HEK293 (cell line): ENCODE results near the gene KRT73.

Experiments used
- CTCF ChIP-seq: fragments of 450-650 bp; formaldehyde crosslinking; IDR thresholded peaks from 2 replicates; pipeline ENCODE4 v1.5.1; 2016; ENCODE audit warnings: missing biosample characterization, missing genetic modification characterization
- ELK4 ChIP-seq: IDR thresholded peaks from 2 replicates; pipeline ENCODE4 v1.6.1; 2011; ENCODE audit warnings: mild to moderate bottlenecking, low read depth, low read length, borderline replicate concordance
- HIC1 ChIP-seq: fragments of 450-650 bp; formaldehyde crosslinking; IDR thresholded peaks from 2 replicates; pipeline ENCODE4 v1.5.1; 2016; ENCODE audit warnings: missing biosample characterization, missing genetic modification characterization
- REST ChIP-seq: fragments of 450-650 bp; formaldehyde crosslinking; IDR thresholded peaks from 2 replicates; pipeline ENCODE4 v1.5.1; 2016; ENCODE audit warnings: missing biosample characterization, missing genetic modification characterization
- YY1 ChIP-seq: fragments of 450-650 bp; formaldehyde crosslinking; IDR thresholded peaks from 2 replicates; pipeline ENCODE4 v1.5.1; 2018; ENCODE audit warnings: missing biosample characterization, missing genetic modification characterization
- ZBTB11 ChIP-seq: fragments of 450-650 bp; formaldehyde crosslinking; conservative IDR thresholded peaks from 2 replicates; pipeline ENCODE4 v1.5.1; 2016; ENCODE audit warnings: low read depth, missing biosample characterization, missing genetic modification characterization
- ZNF174 ChIP-seq: fragments of 450-650 bp; formaldehyde crosslinking; IDR thresholded peaks from 2 replicates; pipeline ENCODE4 v1.5.0; 2017; ENCODE audit warnings: missing biosample characterization, mild to moderate bottlenecking, missing genetic modification characterization
- ZNF184 ChIP-seq: fragments of 450-650 bp; IDR thresholded peaks from 2 replicates; pipeline ENCODE4 v1.5.1; 2018; ENCODE audit warnings: missing biosample characterization, mild to moderate bottlenecking, missing genetic modification characterization
- ZNF362 ChIP-seq: fragments of 450-650 bp; formaldehyde crosslinking; IDR thresholded peaks from 2 replicates; pipeline ENCODE4 v1.5.1; 2016; ENCODE audit warnings: missing biosample characterization, missing genetic modification characterization
- ZNF513 ChIP-seq: fragments of 450-650 bp; IDR thresholded peaks from 2 replicates; pipeline ENCODE4 v1.5.1; 2018; ENCODE audit warnings: missing biosample characterization, missing genetic modification characterization
- ZNF514 ChIP-seq: fragments of 450-650 bp; formaldehyde crosslinking; IDR thresholded peaks from 2 replicates; pipeline ENCODE4 v1.5.1; 2016; ENCODE audit warnings: missing biosample characterization, missing genetic modification characterization
- ZNF561 ChIP-seq: fragments of 450-650 bp; IDR thresholded peaks from 2 replicates; pipeline ENCODE4 v1.5.1; 2018; ENCODE audit warnings: missing biosample characterization, missing genetic modification characterization, borderline replicate concordance

- TF ChIP-seq CTCF (tag by site-specific recombination) = no peak
- TF ChIP-seq REST = no peak
- TF ChIP-seq ZBTB11 (tag by site-specific recombination) = no peak
- TF ChIP-seq YY1 = no peak
- no peak for TF ChIP-seq ZNF184 (tag by site-specific recombination)
- TF ChIP-seq ZNF174 (tag by site-specific recombination) = no peak
- TF ChIP-seq ZNF514 = no peak
- TF ChIP-seq ZNF561 = no peak
- no peak for TF ChIP-seq ZNF513 (tag by site-specific recombination)
- no peak for TF ChIP-seq ZNF362 (tag by site-specific recombination)
- no peak for TF ChIP-seq ELK4
- no peak for TF ChIP-seq HIC1
Observed at GRCh38 chr12:52667509-52667908, 49.1 kb upstream of the KRT73 start.
